ENCODE results near the gene MYZAP.

MYZAP gene

GRCh38 chr15:57697588-57697987 is 105.9 kb downstream of the MYZAP start:
- no peak for DNase-seq (ENCODE audit: low spot score)

GRCh38 chr15:57698243-57698642 is 106.5 kb downstream of the MYZAP start:
- no peak for DNase-seq (ENCODE audit: low spot score)

- DNase-seq (ENCODE audit: low spot score), result no peak
These were observed 107.3 kb downstream of the MYZAP start for GRCh38 chr15:57698991-57699390.

- DNase-seq (ENCODE audit: low spot score), result peak; percentile 25
These were observed 111.7 kb downstream of the MYZAP start for GRCh38 chr15:57703387-57703786.

- no peak for DNase-seq (ENCODE audit: low spot score)
These were observed 112.7 kb downstream of the MYZAP start for GRCh38 chr15:57704441-57704840.

- DNase-seq (ENCODE audit: low spot score), result no peak
These were observed 114.2 kb downstream of the MYZAP start for GRCh38 chr15:57705746-57706404.

GRCh38 chr15:57706405-57707209 is 114.9 kb downstream of the MYZAP start, which contains the start of gene POLR2M:
POLR2M (plus strand) TSS chr15:57706714; CDS start chr15:57706843, 129 bp downstream.
- peak; percentile 91 for DNase-seq (ENCODE audit: low spot score)

GRCh38 chr15:57708047-57708446 is 116.3 kb downstream of the MYZAP start:
- no peak for DNase-seq (ENCODE audit: low spot score)

- no peak for DNase-seq (ENCODE audit: low spot score)
These were observed 126.6 kb downstream of the MYZAP start for GRCh38 chr15:57718309-57718708.

- no peak for DNase-seq (ENCODE audit: low spot score)
These were observed 129.2 kb downstream of the MYZAP start for GRCh38 chr15:57720867-57721266.

GRCh38 chr15:57726411-57726810 is 134.7 kb downstream of the MYZAP start:
- DNase-seq (ENCODE audit: low spot score), result no peak

- DNase-seq (ENCODE audit: low spot score), result no peak
These were observed 135.3 kb downstream of the MYZAP start for GRCh38 chr15:57727031-57727430.

GRCh38 chr15:57728436-57728835 is 136.7 kb downstream of the MYZAP start:
- DNase-seq (ENCODE audit: low spot score), result no peak

- no peak for DNase-seq (ENCODE audit: low spot score)
These were observed 139.2 kb downstream of the MYZAP start for GRCh38 chr15:57730876-57731275.

GRCh38 chr15:57731530-57732103 is 139.9 kb downstream of the MYZAP start:
- no peak for DNase-seq (ENCODE audit: low spot score)

- peak; percentile 49 for DNase-seq (ENCODE audit: low spot score)
These were observed 141.0 kb downstream of the MYZAP start for GRCh38 chr15:57732526-57733331.

GRCh38 chr15:57734860-57735259 is 143.2 kb downstream of the MYZAP start:
- DNase-seq (ENCODE audit: low spot score), result no peak
